HFFc6 (cell line): ENCODE data around the gene BCO1. TPM values are rescaled to one million over a fixed set of nuclear protein-coding genes. Genes with fewer than 3 reads are reported as not detected.
"Not testable (repeated sequence)": the region's sequence is repeated elsewhere in the genome, so short reads cannot be mapped to it uniquely, and the experiment has no call there.

Experiments
- DNase-seq: peaks from one replicate; pipeline ENCODE4 v3.0.0-alpha.2; 2018
- H3K27ac Mint-ChIP-seq: 2 replicates; pipeline ENCODE4 v1.8.0; 2020; ENCODE audit warnings: mild to moderate bottlenecking, mixed read lengths
- H3K27me3 Mint-ChIP-seq: 2 replicates; pipeline ENCODE4 v1.8.0; 2021; ENCODE audit warnings: mild to moderate bottlenecking, moderate library complexity, mixed read lengths; ENCODE audit not compliant: insufficient read depth
- H3K36me3 Mint-ChIP-seq: 2 replicates; pipeline ENCODE4 v1.8.0; 2021; ENCODE audit warnings: low read depth, mixed read lengths
- H3K4me1 Mint-ChIP-seq: 2 replicates; pipeline ENCODE4 v1.8.0; 2020; ENCODE audit warnings: low read depth, mixed read lengths
- H3K4me3 Mint-ChIP-seq: 2 replicates; pipeline ENCODE4 v1.8.0; 2020; ENCODE audit warnings: mild to moderate bottlenecking, moderate library complexity, mixed read lengths
- H3K9me3 Mint-ChIP-seq: 2 replicates; pipeline ENCODE4 v1.8.0; 2020; ENCODE audit warnings: mild to moderate bottlenecking, mixed read lengths
- CTCF ChIP-seq: fragments of 200-600 bp; sonication (generic); IDR thresholded peaks from 2 replicates; pipeline ENCODE4 v1.5.0; 2021; ENCODE audit warnings: antibody characterized with exemption, mild to moderate bottlenecking
- total RNA-seq, 6 experiments: library from RNA; stranded (reverse); fragmentation: NEBNext Ultra II Directional; extraction: Animal tissue kit (Norgen Biotek cat#: 25700); gene quantifications; 2 replicates in 1 of 6; 3 replicates in 5 of 6; pipeline ENCODE4 v1.2.3, GENCODE V29; 2021

The BCO1 gene
- total RNA-seq, 6 experiments from 2014 or later = not detected

- H3K4me3 Mint-ChIP-seq = no peak overlapping the region
- no peak for TF ChIP-seq CTCF
- no peaks in the 10 kb centered on the region for H3K36me3 Mint-ChIP-seq
- H3K27me3 Mint-ChIP-seq = peaks cover 22% of the 10 kb centered on the region
- no peak overlapping the region for H3K27ac Mint-ChIP-seq
- H3K9me3 Mint-ChIP-seq = no peaks in the 10 kb centered on the region
- no peak for DNase-seq
- no peaks in the 10 kb centered on the region for H3K4me1 Mint-ChIP-seq
Observed at GRCh38 chr16:81224824-81225223, 13.7 kb upstream of the BCO1 start.

GRCh38 chr16:81225697-81226096 lies 12.8 kb upstream of the BCO1 start:
- H3K27ac Mint-ChIP-seq, DNase-seq: not testable (repeated sequence)

GRCh38 chr16:81227785-81228184 lies 10.7 kb upstream of the BCO1 start:
- H3K36me3 Mint-ChIP-seq = no peaks in the 10 kb centered on the region
- H3K27me3 Mint-ChIP-seq = peaks cover 35% of the 10 kb centered on the region
- no peaks in the 10 kb centered on the region for H3K4me1 Mint-ChIP-seq
- DNase-seq = no peak
- no peak overlapping the region for H3K27ac Mint-ChIP-seq
- H3K4me3 Mint-ChIP-seq = no peak overlapping the region
- H3K9me3 Mint-ChIP-seq = peaks cover 3% of the 10 kb centered on the region; the same call in 1 of the 2 replicates
- TF ChIP-seq CTCF = no peak

More at GRCh38 chr16:81225697-81226096, 12.8 kb upstream of the BCO1 start:
- H3K4me1 Mint-ChIP-seq, H3K4me3 Mint-ChIP-seq, H3K9me3 Mint-ChIP-seq, H3K36me3 Mint-ChIP-seq: not testable (repeated sequence)
- peaks cover 28% of the 10 kb centered on the region for H3K27me3 Mint-ChIP-seq

- H3K27ac Mint-ChIP-seq = no peak overlapping the region
- TF ChIP-seq CTCF = no peak
Observed at GRCh38 chr16:81229811-81230210, 8.7 kb upstream of the BCO1 start.

GRCh38 chr16:81231014-81231413 lies 7.5 kb upstream of the BCO1 start:
- H3K4me1 Mint-ChIP-seq = no peaks in the 10 kb centered on the region
- H3K4me3 Mint-ChIP-seq = no peak overlapping the region
- H3K36me3 Mint-ChIP-seq = no peaks in the 10 kb centered on the region
- DNase-seq = no peak
- no peak overlapping the region for H3K27ac Mint-ChIP-seq
- TF ChIP-seq CTCF = no peak
- H3K9me3 Mint-ChIP-seq = peaks cover 3% of the 10 kb centered on the region; the same call in 1 of the 2 replicates
- H3K27me3 Mint-ChIP-seq = peaks cover 38% of the 10 kb centered on the region

More at GRCh38 chr16:81229811-81230210, 8.7 kb upstream of the BCO1 start:
- no peaks in the 10 kb centered on the region for H3K36me3 Mint-ChIP-seq
- H3K27me3 Mint-ChIP-seq = peaks cover 40% of the 10 kb centered on the region
- no peak overlapping the region for H3K4me3 Mint-ChIP-seq
- H3K9me3 Mint-ChIP-seq = peaks cover 3% of the 10 kb centered on the region; the same call in 1 of the 2 replicates
- no peaks in the 10 kb centered on the region for H3K4me1 Mint-ChIP-seq
- no peak for DNase-seq

- H3K4me3 Mint-ChIP-seq = no peak overlapping the region
- H3K4me1 Mint-ChIP-seq = peaks cover 6% of the 10 kb centered on the region
- H3K27ac Mint-ChIP-seq = no peak overlapping the region
- H3K36me3 Mint-ChIP-seq = no peaks in the 10 kb centered on the region
- DNase-seq = no peak
- H3K27me3 Mint-ChIP-seq = peaks cover 37% of the 10 kb centered on the region
- H3K9me3 Mint-ChIP-seq = peaks cover 3% of the 10 kb centered on the region; the same call in 1 of the 2 replicates
- TF ChIP-seq CTCF = no peak
Observed at GRCh38 chr16:81232740-81233367, 5.6 kb upstream of the BCO1 start.
